ENCODE results near the gene PDCD6IP.

DNA sequence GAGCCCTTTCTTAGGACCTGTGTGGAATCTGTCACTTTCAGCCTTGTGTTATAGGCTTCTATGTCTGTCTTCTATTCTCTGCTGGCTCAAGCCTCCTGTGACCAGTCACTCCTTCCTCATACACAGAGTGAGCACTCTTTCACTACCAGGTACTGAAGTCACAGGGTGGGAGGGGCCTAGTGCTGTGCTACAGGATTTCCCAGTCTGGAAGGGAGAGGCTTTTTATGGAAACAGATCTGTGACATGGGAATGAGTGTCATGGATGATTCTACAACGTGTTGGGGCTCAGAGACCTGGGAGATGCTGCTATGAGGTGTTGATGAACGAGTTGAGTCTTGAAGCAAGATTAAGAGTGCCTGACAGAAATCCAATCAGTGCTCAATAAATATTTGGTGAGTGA is 100.5 kb downstream of the PDCD6IP start:
- TF ChIP-seq EZH2 (IDR thresholded peaks at IDR 0.05; ENCODE audit: insufficient read depth, poor library complexity, severe bottlenecking) (no peak), EZH2phosphoT487 (IDR thresholded peaks at IDR 0.05; ENCODE audit: insufficient read depth, low read depth) (no peak)

Measured in GM23248 (cell line).